Dermis blood vessel endothelial cell (primary cell): Measurements from ENCODE around the gene OR11H7. TPM values are rescaled to one million over a fixed set of nuclear protein-coding genes. Genes with fewer than 3 reads are reported as not detected.
"Not testable (repeated sequence)": the region's sequence is repeated elsewhere in the genome, so short reads cannot be mapped to it uniquely, and the experiment has no call there.

ENCODE experiments used
- DNase-seq: peaks from one replicate; pipeline ENCODE4 v3.0.0; 2010
- total RNA-seq: library from RNA; depleted of rRNA; stranded (reverse); fragments of >200 nt; gene quantifications from 2 replicates; pipeline ENCODE4 v1.2.3, GENCODE V29; 2014

The OR11H7 gene
- total RNA-seq: not detected in 2 replicates

DNA sequence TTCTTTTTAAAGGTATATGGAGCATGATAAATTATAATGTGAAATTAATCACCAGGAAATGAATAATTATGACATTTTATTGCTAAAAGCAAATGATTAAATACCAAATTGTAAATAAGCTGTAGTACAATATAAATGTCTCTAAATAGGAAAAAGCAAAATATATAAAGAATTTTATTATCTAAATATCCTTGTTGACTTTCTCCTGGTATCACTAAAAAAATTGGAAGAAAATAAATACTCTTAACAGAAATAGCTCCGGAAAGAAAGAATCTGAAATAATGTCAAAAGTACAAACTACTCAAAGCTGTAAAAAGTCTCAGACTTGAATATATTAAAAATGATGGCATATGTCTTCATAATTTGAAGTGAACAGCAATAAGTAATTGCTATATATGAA, at the start of gene OR11H7:
OR11H7 (plus strand) TSS at position 301 of the 400 bp plus-strand sequence.
- no peak for DNase-seq

- no peak for DNase-seq
Observed at GRCh38 chr14:20179218-20179617, 49.6 kb upstream of the OR11H7 start.

- DNase-seq: no peak
Observed at GRCh38 chr14:20179880-20180279, 48.9 kb upstream of the OR11H7 start.

DNA sequence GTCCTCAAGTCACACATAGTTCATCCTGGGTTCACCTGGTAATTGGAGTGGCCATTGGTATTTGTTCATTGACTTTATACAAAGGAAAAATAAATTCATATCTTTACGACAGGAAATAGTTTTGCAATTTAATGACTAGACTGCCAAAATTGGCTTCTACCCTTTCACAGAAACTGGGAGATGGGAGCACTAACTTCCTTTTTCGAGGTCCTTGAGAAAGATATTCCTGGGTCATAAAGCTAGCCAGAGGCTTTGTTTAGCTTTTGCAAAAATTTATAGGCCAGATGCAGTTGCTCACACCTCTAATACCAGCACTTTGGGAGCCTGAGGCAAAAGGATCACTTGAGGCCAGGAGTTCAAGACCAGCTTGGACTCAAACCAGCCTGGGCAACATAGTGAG, 48.3 kb upstream of the OR11H7 start:
- DNase-seq: no peak

GRCh38 chr14:20184181-20184580, 44.6 kb upstream of the OR11H7 start:
- no peak for DNase-seq

GRCh38 chr14:20190596-20190995, 38.2 kb upstream of the OR11H7 start, which contains the start of gene OR11G2:
OR11G2 (plus strand) TSS chr14:20190896; CDS start chr14:20197438, 6,542 bp downstream.
- no peak for DNase-seq

DNA sequence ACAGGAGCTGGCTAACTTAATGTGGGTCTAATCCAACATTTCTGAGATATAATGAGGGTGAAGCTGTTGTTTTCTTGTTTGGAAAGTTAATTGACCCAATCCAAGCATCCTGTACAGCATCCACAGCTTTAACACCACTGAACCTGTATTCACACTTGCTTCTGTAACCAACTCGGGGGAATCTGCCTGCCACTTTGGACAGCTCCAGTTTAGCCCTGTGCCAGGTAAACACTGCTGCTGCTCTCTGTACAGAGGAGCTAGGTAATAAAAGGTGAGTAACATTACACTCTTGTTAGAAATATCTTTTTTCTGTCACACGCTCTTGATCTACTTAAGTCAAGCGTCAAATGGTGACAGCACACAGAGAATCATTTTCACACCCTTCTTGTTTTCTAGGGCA, 37.4 kb upstream of the OR11H7 start:
- no peak for DNase-seq

DNA sequence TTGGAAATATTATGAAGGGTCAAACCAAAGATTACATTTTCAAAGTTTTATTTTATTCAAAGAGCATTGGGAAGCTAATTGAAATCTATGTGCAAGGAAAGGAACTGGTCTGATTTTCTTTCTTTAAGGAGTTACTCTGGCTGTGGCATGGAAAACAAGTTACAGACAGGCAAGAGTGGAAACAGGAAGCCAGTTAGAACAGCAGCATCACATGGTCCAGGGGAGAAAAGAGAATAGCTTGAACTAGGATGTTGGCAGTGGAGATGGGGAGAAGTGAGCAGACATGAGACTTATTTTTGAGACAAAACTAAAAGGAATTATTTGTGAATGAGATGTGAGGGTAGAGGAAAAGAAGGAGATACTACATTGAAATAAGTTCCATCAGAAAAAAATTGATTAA, 34.7 kb upstream of the OR11H7 start:
- no peak for DNase-seq

GRCh38 chr14:20195170-20195569, 33.6 kb upstream of the OR11H7 start:
- not testable (repeated sequence) for DNase-seq

DNA sequence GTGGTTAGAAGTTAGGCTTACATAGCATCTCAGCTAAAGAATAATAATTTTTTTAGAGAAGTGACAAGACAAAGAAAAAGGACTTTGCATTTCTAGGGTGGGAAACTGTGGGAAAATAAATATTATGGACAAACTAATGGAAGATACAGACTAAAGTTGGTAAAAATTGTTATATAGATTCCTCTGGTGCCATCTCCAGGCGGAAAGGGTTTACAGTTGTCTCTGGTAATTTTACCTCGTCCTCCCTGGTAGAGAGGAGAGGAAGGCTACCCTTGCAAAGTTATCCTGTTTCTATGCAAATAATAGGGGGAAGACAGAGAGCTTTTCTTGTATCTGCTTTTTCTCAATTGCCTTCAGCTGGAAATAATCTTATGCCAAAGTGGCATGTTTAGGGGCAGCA, 32.9 kb upstream of the OR11H7 start:
- no peak for DNase-seq

DNA sequence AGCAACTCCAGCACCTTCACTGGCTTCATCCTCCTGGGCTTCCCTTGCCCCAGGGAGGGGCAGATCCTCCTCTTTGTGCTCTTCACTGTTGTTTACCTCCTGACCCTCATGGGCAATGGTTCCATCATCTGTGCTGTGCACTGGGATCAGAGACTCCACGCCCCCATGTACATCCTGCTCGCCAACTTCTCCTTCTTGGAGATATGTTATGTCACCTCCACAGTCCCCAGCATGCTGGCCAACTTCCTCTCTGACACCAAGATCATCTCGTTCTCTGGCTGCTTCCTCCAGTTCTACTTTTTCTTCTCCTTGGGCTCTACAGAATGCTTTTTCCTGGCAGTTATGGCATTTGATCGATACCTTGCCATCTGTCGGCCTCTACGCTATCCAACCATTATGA, 31.3 kb upstream of the OR11H7 start:
- no peak for DNase-seq

- no peak for DNase-seq
Observed at GRCh38 chr14:20198991-20199390, 29.8 kb upstream of the OR11H7 start.

DNA sequence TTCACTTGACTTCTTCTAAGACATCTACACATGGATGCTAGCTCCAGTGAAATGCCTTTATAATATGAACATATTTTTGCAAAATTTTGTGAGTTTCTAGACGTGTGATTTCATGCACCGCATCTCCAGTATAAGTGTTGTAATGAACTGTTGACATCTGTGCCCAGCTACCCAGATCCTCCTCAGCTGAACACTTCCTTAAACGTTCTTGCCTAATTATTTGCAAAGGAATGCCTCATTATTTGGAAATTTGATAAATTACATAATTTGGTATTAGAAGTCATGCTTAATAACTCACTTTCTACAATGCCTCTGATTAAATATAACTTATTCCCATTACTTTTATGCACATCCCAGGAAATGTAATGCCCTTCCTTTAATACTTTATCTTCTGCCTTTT, 24.1 kb upstream of the OR11H7 start:
- DNase-seq: no peak

DNA sequence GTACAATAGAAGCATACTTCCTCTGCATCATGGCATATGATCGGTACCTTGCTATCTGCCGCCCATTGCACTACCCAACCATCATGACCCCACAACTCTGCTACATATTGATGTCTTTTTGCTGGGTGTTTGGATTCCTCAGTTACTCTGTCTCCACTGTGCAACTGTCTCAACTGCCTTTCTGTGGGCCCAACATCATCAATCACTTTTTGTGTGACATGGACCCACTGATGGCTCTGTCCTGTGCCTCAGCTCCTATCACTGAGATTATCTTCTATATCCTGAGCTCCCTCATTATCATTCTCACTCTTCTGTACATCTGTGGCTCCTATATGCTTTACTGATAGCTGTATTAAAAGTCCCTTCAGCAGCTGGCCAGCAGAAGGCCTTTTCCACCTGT, 19.2 kb upstream of the OR11H7 start:
- no peak for DNase-seq

DNA sequence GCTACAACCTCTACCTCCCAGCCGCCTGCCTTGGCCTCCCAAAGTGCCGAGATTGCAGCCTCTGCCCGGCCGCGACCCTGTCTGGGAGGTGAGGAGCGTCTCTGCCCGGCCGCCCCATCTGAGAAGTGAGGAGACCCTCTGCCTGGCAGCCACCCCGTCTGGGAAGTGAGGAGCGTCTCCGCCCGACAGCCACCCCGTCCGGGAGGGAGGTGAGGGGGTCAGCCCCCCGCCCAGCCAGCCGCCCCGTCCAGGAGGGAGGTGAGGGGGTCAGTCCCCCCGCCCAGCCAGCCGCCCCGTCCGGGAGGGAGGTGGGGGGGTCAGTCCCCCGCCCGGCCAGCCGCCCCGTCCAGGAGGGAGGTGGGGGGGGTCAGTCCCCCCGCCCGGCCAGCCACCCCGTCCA, 16.4 kb upstream of the OR11H7 start:
- not testable (repeated sequence) for DNase-seq

GRCh38 chr14:20215196-20215595, 13.6 kb upstream of the OR11H7 start:
- DNase-seq: no peak

DNA sequence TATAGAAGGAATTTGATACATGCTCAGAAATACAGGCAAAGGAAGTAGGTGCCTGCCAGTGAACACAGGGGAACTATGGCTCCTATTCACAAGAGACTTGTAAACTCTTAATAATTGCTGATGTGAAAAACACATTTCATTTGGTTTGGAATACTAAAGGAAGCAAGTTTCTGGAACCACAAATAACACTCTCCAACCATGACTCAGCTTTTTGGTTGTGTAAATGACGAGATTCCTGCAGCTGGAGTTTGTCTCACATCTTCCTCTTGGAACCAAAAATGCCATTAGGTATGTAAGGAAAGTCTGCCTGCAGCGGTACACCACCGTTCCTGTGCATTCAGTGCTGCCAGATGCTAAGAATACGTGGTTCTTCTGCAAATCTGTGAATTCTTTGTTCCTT, 9.7 kb upstream of the OR11H7 start:
- DNase-seq: no peak

DNA sequence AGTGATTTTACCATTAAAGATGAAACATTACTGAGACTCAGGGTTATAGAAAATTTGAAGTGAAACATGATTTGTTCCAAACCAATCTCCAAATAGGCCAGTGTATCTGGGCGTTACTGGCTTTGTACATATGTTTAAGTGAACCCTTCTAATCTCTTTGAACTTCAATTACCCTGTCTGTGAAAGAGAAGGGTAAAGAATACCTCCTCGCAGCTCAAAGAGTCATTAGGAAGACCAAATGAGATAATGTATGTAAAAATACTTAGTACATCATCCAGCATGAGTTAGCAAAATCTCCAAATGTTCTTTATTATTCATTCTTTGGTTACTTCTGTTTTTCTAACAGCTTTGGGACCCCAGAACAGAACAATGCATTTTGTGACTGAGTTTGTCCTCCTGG, 5.4 kb upstream of the OR11H7 start, which contains the start of gene OR11H6:
OR11H6 (plus strand) TSS at position 301 of the 400 bp plus-strand sequence; CDS start at position 301, 0 bp downstream.
- DNase-seq: no peak

GRCh38 chr14:20235415-20235814, 6.6 kb downstream of the OR11H7 start:
- DNase-seq: not testable (repeated sequence)

DNA sequence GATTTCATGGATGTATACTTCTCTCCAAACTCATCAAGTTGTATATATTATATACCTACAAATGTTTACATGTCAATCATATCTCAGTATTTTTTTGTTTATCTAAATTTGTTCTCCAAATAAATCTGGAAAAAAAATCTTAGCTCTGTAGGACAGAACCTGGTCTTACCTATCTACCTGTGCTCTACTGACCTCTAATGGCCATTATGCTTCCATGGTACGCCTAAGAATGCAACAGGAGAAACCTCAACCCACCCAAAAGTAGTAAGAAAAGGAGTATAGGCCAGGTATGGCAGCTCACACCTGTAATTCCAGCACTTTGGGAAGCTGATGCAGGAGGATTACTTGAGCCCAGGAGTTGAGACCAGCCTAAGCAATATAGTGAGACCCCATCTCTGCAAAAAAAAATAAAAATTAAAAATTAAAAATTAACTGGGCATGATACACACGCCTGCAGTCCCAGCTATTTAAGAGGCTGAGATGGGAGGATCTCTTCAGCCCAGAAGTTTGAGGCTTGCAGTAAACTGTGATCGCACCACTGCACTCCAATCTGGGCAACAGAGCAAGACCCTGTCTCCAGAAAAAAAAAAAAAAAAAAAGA, 19.0 kb downstream of the OR11H7 start:
- peak; percentile 2 for DNase-seq

DNA sequence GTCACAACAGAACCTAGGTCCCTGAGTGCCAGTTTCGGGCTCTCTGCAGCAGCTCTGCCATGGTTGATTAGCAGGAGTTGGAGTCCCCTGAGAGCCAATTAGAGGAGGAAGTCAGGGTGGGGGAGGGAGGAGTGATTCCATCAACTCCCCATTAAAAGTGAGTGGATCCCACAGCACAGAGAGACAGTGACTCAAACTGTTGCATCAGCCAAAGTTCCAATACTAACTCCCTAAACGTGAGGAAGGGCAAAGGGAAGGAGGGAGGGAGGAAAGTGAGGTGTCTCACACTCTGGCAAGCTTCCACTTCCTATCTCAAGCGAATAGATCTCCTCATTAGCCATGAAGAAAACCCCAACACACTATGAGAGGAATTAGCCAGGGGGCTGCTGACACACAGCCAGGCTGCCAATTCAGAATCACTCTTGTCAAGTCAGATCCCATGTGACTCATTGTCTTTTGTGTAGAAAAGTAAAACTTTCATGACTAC, 33.9 kb downstream of the OR11H7 start:
- DNase-seq: no peak

DNA sequence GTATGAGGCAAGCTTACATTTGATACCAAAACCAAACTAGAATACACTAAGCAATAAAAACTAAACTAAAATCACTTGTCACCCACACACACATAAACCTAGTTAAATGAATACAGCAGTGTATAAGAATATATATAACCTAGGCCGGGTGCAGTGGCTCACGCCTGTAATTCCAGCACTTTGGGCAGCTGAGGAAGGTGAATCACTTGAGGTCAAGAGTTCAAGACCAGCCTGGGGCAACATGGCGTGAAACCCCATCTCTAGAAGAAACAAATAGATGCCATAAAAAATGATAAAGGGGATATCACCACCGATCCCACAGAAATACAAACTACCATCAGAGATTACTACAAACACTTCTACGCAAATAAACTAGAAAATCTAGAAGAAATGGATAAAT, 35.6 kb downstream of the OR11H7 start:
- not testable (repeated sequence) for DNase-seq

DNA sequence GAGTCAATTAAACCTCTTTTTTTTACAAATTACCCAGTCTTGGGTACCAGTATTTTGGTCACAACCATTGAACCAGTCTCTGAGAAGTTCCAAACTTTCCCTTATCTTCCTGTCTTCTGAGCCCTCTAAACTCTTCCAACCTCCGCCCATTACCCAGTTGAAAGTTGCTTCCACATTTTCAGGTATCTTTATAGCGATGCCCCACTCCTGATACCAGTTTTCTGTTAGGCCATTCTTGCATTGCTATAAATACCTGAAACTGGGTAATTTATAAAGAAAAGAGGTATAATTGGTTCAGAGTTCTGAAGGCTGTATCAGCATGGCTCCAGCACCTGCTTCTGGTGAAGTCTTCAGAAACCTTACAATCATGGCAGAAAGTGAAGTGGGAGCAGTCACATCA, 45.3 kb downstream of the OR11H7 start:
- DNase-seq: no peak

DNA sequence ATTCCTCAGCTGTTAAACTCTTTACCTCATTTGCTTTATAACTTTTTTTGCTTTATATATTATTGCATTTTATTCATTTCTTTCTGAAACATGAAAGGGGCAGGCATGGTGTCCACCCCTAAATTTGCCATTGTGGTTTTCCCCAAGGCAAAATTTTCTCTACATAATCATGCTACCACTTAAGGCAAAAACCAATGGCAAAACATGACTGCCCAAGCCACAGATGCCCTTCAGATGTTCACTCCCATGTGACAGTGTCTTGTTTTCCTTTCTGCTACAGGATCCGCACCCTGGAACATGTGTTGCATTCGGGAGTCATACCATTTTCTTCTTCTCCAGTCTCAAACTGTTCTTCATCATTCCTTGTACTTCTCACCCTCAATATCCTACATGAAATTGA, 48.6 kb downstream of the OR11H7 start:
- no peak for DNase-seq

GRCh38 chr14:20278414-20278813, 49.6 kb downstream of the OR11H7 start:
- peak; percentile 54 for DNase-seq
